GM21717 (cell line): Measurements from ENCODE around the gene MPG.
"Not testable (repeated sequence)": the region's sequence is repeated elsewhere in the genome, so short reads cannot be mapped to it uniquely, and the experiment has no call there.

ENCODE experiments used
- ATAC-seq: cut with Tn5 transposase; IDR thresholded peaks from one replicate; pipeline ENCODE4 v1.9.1; 2021; ENCODE audit warnings: mild to moderate bottlenecking, moderate library complexity; ENCODE audit not compliant: unreplicated experiment

The MPG gene

GRCh38 chr16:77807-78443, at the start of gene MPG:
Gene MPG, plus strand, starts transcription at chr16:78225. Its CDS starts 85 bp downstream, at chr16:78310.
- ATAC-seq = peak; percentile 56

DNA sequence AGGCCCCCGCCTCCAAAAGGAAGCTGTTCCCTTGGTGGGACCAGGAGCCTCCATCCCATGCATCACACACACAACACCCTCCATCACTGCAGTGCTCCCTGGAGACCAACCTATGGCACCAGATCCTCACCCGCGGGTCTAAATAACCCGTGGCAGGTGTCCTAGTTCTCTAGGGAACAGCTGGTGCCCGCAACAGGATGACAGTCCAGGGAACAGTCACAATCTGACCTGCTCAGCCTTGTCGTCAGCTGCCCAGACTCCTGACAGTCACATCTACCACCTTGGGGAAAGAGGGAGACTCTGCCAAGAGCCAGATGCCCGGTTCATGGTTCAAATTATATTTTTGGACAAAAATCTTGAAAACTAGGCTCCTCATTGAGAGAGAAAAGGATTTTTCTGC, 47.4 kb upstream of the MPG start:
- ATAC-seq = not testable (repeated sequence)

GRCh38 chr16:33154-33876, 44.7 kb upstream of the MPG start:
- ATAC-seq = not testable (repeated sequence)

- ATAC-seq = no peak
Measured at GRCh38 chr16:33877-34647, 44.0 kb upstream of the MPG start.

- no peak for ATAC-seq
Measured at GRCh38 chr16:34648-34987, 43.4 kb upstream of the MPG start.

DNA sequence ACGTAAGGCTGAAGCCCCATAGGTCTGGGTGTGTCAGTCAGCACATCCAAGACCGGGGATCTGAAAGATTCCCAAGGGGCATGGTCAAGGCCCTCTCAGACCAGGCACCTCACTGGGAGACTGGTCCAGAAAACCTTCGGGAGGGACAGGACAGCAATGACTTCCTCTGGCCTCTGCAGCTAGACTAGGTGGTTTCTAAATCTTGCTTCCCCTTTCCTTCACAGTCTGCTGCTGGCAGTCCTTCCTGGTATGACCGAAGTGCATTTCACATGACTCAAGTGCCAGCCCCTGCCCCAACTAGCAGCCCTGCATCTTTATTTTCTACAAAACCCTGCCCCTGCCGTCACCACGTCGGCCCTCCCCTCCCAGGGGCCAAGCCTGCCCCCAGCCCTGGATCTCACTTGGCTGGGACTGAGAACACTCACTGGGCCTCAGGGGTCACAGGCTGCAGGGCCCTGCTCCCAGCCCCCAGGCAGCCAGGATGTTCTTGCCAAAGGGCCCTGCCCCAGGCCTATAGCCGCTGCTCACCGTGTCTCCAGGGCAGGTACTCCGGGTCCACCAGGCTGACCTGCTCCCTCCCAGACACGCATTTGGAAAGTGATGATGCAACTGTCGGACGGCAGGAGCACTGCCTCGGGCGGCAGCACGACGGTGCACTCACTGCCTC, 42.9 kb upstream of the MPG start:
- no peak for ATAC-seq

- no peak for ATAC-seq
Measured at GRCh38 chr16:35678-36305, 42.2 kb upstream of the MPG start.

DNA sequence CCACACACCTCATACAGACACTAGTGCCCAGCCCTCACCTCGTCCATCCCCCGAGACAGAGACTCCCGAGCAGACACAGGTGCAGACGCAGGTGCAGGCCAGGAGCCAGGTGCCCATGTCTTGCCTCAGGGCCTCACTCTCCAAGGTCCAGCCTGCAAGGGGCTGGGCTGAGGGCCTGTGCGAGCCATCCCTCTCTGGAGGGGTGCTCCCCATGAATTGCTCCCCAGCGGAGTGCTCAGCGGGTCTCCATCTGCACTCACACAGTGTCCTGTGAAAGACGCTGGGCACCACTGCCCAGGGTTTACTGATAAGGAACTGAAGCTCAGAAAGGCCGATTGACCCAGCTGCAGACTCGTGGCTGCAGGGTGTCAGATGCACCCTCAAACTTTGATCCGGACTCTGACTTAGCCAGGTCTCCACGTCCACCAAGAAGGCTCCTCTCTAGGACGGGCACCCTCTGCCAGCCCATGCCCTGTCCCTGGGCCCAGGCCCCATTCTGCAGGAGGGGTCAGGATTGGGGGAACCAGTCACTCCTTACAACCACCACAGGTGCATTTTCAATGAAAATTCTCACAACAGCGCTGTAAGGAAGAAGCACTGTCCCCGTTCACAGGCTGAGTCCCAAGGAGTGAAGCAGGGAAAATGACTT, 41.6 kb upstream of the MPG start:
- no peak for ATAC-seq

- ATAC-seq = no peak
Measured at GRCh38 chr16:37511-37910, 40.5 kb upstream of the MPG start.

- not testable (repeated sequence) for ATAC-seq
Measured at GRCh38 chr16:38206-38605, 39.8 kb upstream of the MPG start.

- no peak for ATAC-seq
Measured at GRCh38 chr16:38941-39892, 38.8 kb upstream of the MPG start.

DNA sequence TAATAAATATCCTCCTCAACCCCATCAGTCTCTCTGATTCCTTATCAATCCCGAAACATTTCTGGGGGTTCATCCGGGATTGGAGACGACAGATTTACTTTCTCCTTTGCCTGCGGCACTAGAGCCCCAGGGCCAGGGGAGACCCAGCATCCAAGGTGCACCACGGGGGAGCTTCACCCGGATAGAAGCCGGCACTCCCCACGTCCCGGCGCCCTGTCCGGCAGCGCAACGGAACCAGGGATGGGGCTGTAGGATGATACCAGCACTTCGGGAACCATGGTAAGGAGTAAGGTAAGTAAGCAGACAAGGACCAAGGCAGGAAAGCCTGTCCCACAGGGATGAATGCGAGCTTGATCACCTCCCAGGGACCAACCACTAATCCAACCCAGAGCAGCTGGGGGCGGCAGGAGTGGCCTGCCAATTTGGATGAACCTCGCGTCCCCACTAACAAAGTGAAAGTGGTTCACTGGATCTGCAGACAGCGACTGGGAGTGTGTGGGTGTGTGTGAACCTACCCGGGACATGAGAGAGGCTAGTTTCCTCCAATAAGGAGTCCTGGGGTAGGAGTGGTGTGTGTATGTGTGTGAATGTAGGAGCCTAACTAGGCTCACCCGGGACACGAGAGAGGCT, 36.5 kb upstream of the MPG start:
- ATAC-seq = no peak

- no peak for ATAC-seq
Measured at GRCh38 chr16:42069-42457, 36.0 kb upstream of the MPG start.

DNA sequence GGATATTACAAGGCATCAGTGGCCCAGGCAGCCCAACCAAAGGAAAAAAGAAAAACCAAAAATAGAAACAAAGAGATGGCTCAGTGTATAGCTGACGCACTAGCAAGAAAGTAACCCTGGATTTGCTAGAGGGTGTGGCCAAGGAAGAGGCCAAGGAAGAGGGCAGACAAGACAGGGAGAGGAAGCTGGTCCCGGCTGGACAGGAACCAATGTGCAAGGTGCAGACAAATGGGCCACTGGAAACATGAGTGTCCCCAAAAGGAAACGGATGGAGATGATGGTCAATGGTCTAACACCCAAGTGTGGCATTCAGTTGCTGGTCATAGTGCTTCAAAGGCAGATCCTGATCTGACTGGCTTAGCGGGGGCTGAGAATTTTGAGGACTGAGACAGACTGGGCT, 35.3 kb upstream of the MPG start:
- no peak for ATAC-seq

DNA sequence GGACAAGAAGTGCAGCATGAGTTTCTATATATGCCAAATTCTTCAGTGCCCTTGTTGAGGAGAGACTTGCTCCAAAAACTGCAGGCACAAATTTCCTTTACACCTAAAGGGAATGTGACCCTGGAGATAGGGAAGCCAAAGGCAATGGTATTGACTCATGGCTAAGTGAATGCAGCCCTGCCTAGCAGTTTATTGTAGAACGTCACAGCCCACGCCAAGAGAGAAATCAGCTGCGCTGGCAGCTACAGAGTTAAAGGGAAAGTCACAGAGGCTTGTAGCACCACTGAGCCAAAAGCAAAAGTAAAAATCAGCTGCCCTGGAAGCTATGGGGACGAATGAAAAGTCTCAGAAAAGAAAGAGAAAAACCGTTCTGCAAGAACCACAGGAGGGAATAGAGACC, 34.7 kb upstream of the MPG start:
- ATAC-seq = no peak

- no peak for ATAC-seq
Measured at GRCh38 chr16:44655-45054, 33.4 kb upstream of the MPG start.

DNA sequence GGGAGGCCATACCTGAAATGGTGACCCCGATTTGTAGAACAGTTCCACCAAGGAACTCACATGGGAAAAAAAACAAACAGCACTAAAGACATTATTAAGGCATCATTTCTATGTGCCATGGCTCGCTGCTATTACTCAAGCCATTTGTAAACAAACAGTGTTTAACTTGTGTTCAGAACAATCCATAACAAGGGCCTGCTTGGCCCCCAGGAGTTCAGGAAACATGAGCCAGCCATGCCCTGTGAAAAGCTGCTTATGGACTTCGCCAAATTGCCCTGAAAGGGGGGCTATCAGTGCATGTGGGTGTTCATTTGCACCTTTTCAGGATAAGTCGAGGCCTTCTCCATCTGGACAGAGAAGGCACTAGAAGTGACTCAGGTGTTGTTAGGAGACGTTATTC, 32.6 kb upstream of the MPG start:
- ATAC-seq = no peak

GRCh38 chr16:46510-46909, 31.5 kb upstream of the MPG start:
- ATAC-seq = not testable (repeated sequence)

DNA sequence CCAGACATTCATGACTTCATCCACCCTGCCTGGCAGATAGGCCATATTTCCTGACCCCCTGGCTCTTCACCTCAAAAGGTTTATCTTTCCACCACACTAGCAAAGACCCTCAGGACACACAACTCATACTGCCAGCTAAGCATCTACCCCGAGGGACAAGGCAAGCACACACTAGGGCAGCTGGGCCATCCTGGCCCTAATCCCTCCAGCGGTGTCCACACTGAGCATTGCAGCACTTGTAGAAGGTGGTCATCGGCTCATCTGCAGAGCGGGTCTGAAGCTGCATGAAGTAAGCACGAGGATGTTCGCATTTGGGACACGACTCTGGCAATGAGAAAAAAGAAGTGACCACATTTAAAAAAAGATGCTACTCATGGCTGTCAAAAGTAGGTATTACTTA, 30.8 kb upstream of the MPG start:
- no peak for ATAC-seq
